Heart left ventricle (tissue), 16 donors: ENCODE measurements around the gene KCNN3. TPM values are rescaled to one million over a fixed set of nuclear protein-coding genes. Genes with fewer than 3 reads are reported as not detected.
"Not testable (repeated sequence)": the region's sequence is repeated elsewhere in the genome, so short reads cannot be mapped to it uniquely, and the experiment has no call there.

Source experiments
- ATAC-seq, 4 donors: fragments of 200-7000 bp; cut with Tn5 transposase; one replicate each; pipeline ENCODE4 v1.9.1; 2020 to 2022; ENCODE audit warnings: moderate library complexity in 4 of 4, mild to moderate bottlenecking in 3 of 4, moderate number of reproducible peaks in 1 of 4
- DNase-seq, 5 donors: peaks; one replicate each; pipeline ENCODE4 v3.0.0-alpha.2; 2020
- H3K27ac ChIP-seq, 12 donors: fragments of 200-600 bp; sonication (generic) in 4 of 12; one replicate each; pipeline versions ENCODE4 v1.5.0 to v1.8.0; 2016 to 2022; ENCODE audit warnings: mild to moderate bottlenecking in 2 of 12
- H3K27me3 ChIP-seq, 9 donors: fragments of 200-600 bp; sonication (generic) in 2 of 9; one replicate each; pipeline versions ENCODE4 v1.5.1 to v1.8.0; 2016 to 2022; ENCODE audit warnings: mild to moderate bottlenecking in 3 of 9
- H3K36me3 ChIP-seq, 9 donors: fragments of 200-600 bp; sonication (generic) in 2 of 9; one replicate each; pipeline versions ENCODE4 v1.5.0 to v1.8.0; 2018 to 2022; ENCODE audit warnings: mild to moderate bottlenecking in 2 of 9
- H3K4me1 ChIP-seq, 12 donors: fragments of 200-600 bp; sonication (generic) in 4 of 12; one replicate each; pipeline versions ENCODE4 v1.5.0 to v1.8.0; 2016 to 2022; ENCODE audit warnings: mild to moderate bottlenecking in 3 of 12
- H3K4me3 ChIP-seq, 12 donors: fragments of 200-600 bp; sonication (generic) in 4 of 12; one replicate each; pipeline versions ENCODE4 v1.5.0 to v1.8.0; 2017 to 2022; ENCODE audit warnings: mild to moderate bottlenecking in 9 of 12, moderate library complexity in 4 of 12
- H3K9me3 ChIP-seq, 12 donors: fragments of 200-600 bp; sonication (generic) in 4 of 12; one replicate each; pipeline versions ENCODE4 v1.5.0 to v1.8.0; 2016 to 2022; ENCODE audit warnings: mild to moderate bottlenecking in 1 of 12
- POLR2A ChIP-seq, 2 donors: fragments of 450-650 bp; IDR thresholded peaks; one replicate each; pipeline ENCODE4 v1.6.1; 2017; ENCODE audit warnings: antibody characterized with exemption in 2 of 2, mild to moderate bottlenecking in 2 of 2, moderate library complexity in 2 of 2
- WGBS, 4 donors: extraction: QIAGEN DNeasy Blood & Tissue Kit in 2 of 4; methylation state at CpG; one replicate each; pipeline versions ENCODE4 v1.1.5 to v1.1.7; 2013 to 2018; 5-methylcytosine and 5-hydroxymethylcytosine counted together
- intact Hi-C, 10 donors: fragments of 100-400 bp; cut with DNase I; formaldehyde crosslinking; loops; one replicate each; pipeline versions ENCODE4 v1.11.1 to v1.14.2; 2022
- polyA plus RNA-seq, 2 donors: library from polyadenylated mRNA; stranded (reverse); fragments of 200-250 nt; gene quantifications; one replicate each; pipeline ENCODE4 v1.2.3, GENCODE V29; 2013
- total RNA-seq, 9 donors: library from RNA; depleted of rRNA in 2 of 9; stranded (reverse); fragments of >200 nt in 2 of 9; fragmentation: NEBNext Ultra II Directional in 3 of 9; extraction: Animal tissue kit (Norgen Biotek cat#: 25700) in 3 of 9; gene quantifications; one replicate each; pipeline versions ENCODE4 v1.1.0 to v1.2.4, GENCODE V29; 2016 to 2023
- TF ChIP-seq, protein P1 (sequence below), 12 donors: fragments of 200-600 bp; sonication (generic) in 4 of 12; IDR thresholded peaks; one replicate each; pipeline versions ENCODE4 v1.5.0 to v1.8.0; 2018 to 2022; ENCODE audit warnings: antibody characterized with exemption in 12 of 12, mild to moderate bottlenecking in 5 of 12
- donor health status: ischemic (EF 13 %, LVEDD 7.1; RV severe dilation, severe dysfunction).
- donor health status: healthy with polysubstance abuse.
- donor health status: DM: no; HTN: yes; CAD: no.
- donor health status: DM: no; HTN: no; CAD: no.
- donor health status: ischemic (EF 25% LVEDD 6.9; RV normal size, moderate dysfunction).
- donor health status: ischemic (EF 25% LVEDD 5.7; RV mildly dilated, moderate dysfunction).
- donor health status: healthy.
- donor health status: DM: yes; HTN: yes; CAD: no.
- donor health status: ischemic (EF 35%, LVEDD 5.7; RV mildly dilated, moderate dysfunction).
- donor health status: nonischemic (EF 11% LVEDD 7.7; RV severe dilation, severe dysfunction).
- donor health status: DM: yes; HTN: yes; CAD: no.
- donor health status: PGD.
- donor health status: ischemic (EF 29% LVEDD 5.4; RV normal size, mild dysfunction).
- donor health status: nonischemic (EF 23%, LVEDD 6.1; RV moderate dilation, normal function).

The KCNN3 gene
- total and polyA plus RNA-seq, 11 donors, result 0.42 to 4.6 (median 2.2) TPM

DNA sequence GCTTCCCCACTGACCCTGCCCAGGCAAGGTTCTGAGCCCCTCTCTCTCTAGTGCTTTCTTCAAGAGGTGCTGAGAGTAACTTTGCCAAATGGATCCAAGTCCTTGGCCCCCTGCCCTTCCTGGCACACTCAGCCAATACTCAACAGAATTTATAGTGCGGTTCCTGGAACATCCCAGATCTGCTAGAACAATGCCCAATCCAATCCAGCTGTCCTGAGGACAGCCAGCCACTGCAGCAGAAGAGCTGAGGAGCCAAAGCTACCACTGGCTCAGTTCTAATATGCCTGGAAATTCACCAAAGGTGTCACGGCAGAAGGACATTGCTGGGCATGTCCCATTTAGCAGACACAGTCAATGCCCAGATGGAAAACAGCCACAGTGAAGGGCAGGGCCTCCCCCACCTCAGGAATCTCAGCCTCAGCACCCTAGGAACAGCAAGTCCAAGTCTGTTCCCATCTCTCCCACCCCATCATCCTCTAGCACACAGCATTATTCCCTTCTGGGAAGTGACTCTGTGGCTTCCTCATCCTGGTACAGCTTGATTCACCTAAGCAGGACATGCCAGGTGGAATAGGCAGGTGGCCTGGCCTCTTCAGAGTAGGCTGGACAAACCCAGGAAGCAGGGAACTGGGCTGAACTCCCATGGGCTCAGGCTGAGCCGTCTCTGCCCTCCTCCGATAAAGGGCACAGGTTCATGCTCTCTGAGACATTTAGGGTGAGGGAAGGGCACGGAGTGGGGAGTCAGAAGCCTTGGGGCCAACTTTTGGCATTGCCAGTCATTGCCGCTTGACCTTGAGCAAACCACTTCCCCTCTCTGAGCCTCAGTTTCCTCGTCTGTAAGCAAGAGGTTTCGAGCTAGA is 41.8 kb upstream of the KCNN3 start:
- H3K4me1 ChIP-seq, result peaks cover 0 to 20% (median 4%) of the 10 kb centered on the region in 12 donors
- no peaks in the 10 kb centered on the region for H3K36me3 ChIP-seq
- H3K4me3 ChIP-seq, result no peak overlapping the region
- H3K27ac ChIP-seq, result peak overlapping the region in 10 of 12 donors; percentile 7 to 74 (median 42)
- DNase-seq, result peak in 2 of 5 donors; percentile 39 to 66
- intact Hi-C loops, result loop anchor here in 1 of 10 donors (2.0 kb wide), 1 partner anchor 29 kb away; no protein-coding TSS in a partner anchor
- TF ChIP-seq, protein P1, sequence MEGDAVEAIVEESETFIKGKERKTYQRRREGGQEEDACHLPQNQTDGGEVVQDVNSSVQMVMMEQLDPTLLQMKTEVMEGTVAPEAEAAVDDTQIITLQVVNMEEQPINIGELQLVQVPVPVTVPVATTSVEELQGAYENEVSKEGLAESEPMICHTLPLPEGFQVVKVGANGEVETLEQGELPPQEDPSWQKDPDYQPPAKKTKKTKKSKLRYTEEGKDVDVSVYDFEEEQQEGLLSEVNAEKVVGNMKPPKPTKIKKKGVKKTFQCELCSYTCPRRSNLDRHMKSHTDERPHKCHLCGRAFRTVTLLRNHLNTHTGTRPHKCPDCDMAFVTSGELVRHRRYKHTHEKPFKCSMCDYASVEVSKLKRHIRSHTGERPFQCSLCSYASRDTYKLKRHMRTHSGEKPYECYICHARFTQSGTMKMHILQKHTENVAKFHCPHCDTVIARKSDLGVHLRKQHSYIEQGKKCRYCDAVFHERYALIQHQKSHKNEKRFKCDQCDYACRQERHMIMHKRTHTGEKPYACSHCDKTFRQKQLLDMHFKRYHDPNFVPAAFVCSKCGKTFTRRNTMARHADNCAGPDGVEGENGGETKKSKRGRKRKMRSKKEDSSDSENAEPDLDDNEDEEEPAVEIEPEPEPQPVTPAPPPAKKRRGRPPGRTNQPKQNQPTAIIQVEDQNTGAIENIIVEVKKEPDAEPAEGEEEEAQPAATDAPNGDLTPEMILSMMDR (IDR thresholded peaks at IDR 0.05), result no peak
- no peak for TF ChIP-seq POLR2A (IDR thresholded peaks at IDR 0.05)
- 72 to 80% (median 76%) methylated on average over 7 to 8 of the region's 8 CpGs for WGBS, 4 donors
- H3K9me3 ChIP-seq, result peaks cover 0 to 3% (median 0%) of the 10 kb centered on the region in 12 donors
- no peaks in the 10 kb centered on the region for H3K27me3 ChIP-seq
- peak; percentile 75 to 85 (median 80) for ATAC-seq

DNA sequence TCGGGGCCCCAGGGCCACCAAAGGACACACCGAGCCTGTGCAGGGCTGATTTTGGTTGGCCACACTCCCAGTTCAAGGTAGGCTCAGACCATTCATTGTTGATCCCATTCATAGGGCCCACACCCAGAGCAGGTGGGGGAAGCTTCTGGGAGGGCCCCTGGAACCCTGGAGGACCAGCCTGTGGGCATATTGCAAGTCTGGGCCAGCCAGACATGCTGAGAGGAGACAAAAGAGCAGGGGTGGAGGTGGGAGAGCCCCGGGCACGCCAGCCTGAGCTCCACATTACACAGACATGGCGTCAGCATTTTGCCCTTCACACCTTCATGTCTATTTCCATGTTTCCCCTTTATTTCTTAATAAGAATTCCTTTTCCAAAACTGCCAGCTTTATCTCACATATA is 40.8 kb upstream of the KCNN3 start:
- H3K9me3 ChIP-seq, result peaks cover 0 to 3% (median 0%) of the 10 kb centered on the region in 12 donors
- H3K36me3 ChIP-seq, result no peaks in the 10 kb centered on the region
- no peak overlapping the region for H3K4me3 ChIP-seq
- no peaks in the 10 kb centered on the region for H3K27me3 ChIP-seq
- no peak for TF ChIP-seq POLR2A (IDR thresholded peaks at IDR 0.05)
- TF ChIP-seq, protein P1 (IDR thresholded peaks at IDR 0.05), result no peak
- peaks cover 0 to 20% (median 4%) of the 10 kb centered on the region in 12 donors for H3K4me1 ChIP-seq
- H3K27ac ChIP-seq, result peak overlapping the region in 2 of 12 donors; percentile 62 to 74
- intact Hi-C loops, result loop anchor here in 1 of 10 donors (2.0 kb wide), 1 partner anchor 30 kb away; no protein-coding TSS in a partner anchor
- WGBS, 4 donors, result 92 to 96% (median 95%) methylated on average over 5 of the region's 5 CpGs
- ATAC-seq (no peak), DNase-seq (no peak)

DNA sequence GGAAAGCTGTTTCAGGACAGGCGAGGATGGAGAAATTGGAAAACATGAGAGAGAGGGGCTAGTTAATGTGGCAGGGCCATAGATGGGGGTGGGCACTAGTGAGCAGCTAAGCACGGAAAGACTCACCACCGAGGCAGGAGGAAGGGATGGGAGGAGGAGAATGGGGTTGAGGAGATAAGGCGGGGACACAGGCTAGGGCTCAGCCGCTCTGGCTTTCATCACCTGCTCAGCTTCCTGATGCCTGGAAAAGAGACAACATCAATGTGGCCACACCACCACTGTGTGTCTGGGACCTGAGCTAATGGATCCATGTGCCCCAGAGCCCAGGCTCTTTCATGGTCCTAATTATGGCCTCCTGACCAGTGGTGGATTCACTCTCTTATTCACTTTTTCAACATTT is 38.9 kb upstream of the KCNN3 start:
- Histone ChIP-seq H3K36me3 (no peaks in the 10 kb centered on the region), H3K4me1 (peaks cover 0 to 20% (median 4%) of the 10 kb centered on the region in 12 donors), H3K27ac (no peak overlapping the region), H3K4me3 (no peak overlapping the region), H3K27me3 (no peaks in the 10 kb centered on the region), H3K9me3 (peaks cover 0 to 3% (median 0%) of the 10 kb centered on the region in 12 donors)
- DNase-seq, result no peak
- ATAC-seq, result no peak
- no peak for TF ChIP-seq POLR2A (IDR thresholded peaks at IDR 0.05)
- TF ChIP-seq, protein P1 (IDR thresholded peaks at IDR 0.05), result no peak
- intact Hi-C loops, result loop anchor here in 2 of 10 donors (5.0 kb wide), 1 partner anchor 153 kb away; the partner anchor contains the start of gene EFNA4 (in 2 of the 2)
- WGBS, 4 donors, result 73 to 79% (median 75%) methylated on average over 5 of the region's 5 CpGs

DNA sequence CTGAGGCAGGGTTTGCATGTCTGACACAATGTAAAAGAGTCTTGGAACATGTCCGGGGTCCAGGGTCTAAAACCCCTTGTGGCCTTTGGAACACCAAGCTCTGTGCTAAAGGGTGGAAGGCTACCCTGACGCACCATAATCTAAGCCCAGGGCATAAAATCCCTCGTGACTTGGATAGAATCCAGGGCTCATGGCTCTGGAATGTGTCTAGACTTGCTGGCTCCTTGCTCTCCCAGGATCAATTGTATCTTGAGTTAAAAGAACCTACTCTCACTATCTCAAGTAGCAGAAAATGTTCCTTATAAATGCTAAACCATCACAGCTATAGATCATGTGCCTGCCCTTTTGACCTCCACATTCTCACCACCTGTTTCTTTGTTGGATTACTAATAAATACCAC is 38.0 kb upstream of the KCNN3 start:
- H3K4me3 ChIP-seq, ATAC-seq, H3K27ac ChIP-seq, H3K27me3 ChIP-seq, H3K9me3 ChIP-seq, DNase-seq, H3K36me3 ChIP-seq: not testable (repeated sequence)
- intact Hi-C loops, result loop anchor here in 2 of 10 donors (5.0 kb wide), 1 partner anchor 154 kb away; the partner anchor contains the start of gene EFNA4 (in 2 of the 2)
- H3K4me1 ChIP-seq, result peaks cover 0 to 16% (median 3%) of the 10 kb centered on the region in 12 donors
- WGBS, 4 donors, result 60 to 87% (median 60%) methylated on average over 2 to 3 of the region's 3 CpGs
